HG02610 (cell line): ENCODE results near the gene TMOD3.

ENCODE experiments used
- ATAC-seq: cut with Tn5 transposase; IDR thresholded peaks from one replicate; pipeline ENCODE4 v1.9.1; 2021; ENCODE audit warnings: mild to moderate bottlenecking, moderate library complexity; ENCODE audit not compliant: unreplicated experiment

TMOD3 gene

DNA sequence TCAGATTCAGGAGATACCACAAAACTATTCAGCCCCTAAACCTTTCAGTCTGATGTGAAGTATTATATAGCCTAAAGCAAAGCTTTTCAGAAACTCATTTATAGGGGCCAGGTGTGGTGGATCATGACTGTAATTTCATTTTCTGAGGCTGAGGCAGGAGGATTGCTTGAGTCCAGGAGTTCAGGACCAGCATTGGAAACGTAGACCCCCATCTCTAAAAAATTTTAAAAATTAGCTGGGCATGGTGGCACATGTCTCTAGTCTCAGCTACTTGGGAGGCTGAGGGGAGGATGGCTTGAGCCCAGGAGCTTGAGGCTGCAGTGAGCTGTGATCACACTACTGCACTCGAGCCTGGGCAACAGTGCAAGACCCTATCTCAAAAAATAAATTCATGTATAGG, 60.0 kb downstream of the TMOD3 start:
- no peak for ATAC-seq

DNA sequence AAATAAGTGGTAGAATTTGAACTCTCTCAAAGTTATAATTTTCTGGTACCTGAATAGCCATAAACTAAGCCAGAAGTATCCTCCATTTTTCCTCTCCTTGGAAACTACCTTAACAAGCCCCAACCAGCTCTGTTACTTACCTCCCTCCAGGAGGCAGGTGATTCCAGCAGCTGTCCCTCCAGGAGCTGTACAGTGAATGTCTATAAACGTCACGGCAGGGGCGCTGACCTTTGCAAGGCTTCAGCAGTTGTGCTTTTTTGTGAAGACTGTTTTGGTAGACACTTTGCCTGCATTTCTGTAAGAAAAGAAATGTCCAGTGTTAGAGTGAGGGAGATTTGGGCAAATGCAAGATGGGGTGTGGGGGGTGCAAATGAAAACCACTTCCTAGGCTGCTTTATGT, 75.0 kb downstream of the TMOD3 start:
- no peak for ATAC-seq

DNA sequence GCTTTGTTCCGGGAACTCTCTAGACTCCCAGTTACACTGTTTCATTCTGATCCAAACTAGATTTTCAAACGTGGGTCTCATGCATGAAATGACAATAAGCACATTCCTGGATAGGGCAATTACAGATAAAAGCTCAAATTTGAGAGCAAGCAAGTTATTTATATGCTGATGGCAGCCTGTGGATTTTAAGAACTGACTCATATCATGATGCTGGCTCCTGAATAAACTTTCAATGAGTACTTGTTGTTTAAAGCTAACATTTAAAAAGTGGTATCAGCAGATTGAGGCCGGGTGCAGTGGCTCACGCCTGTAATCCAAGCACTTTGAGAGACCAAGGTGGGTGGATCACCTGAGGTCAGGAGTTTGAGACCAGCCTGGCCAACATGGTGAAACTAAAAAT, 75.5 kb downstream of the TMOD3 start:
- no peak for ATAC-seq

DNA sequence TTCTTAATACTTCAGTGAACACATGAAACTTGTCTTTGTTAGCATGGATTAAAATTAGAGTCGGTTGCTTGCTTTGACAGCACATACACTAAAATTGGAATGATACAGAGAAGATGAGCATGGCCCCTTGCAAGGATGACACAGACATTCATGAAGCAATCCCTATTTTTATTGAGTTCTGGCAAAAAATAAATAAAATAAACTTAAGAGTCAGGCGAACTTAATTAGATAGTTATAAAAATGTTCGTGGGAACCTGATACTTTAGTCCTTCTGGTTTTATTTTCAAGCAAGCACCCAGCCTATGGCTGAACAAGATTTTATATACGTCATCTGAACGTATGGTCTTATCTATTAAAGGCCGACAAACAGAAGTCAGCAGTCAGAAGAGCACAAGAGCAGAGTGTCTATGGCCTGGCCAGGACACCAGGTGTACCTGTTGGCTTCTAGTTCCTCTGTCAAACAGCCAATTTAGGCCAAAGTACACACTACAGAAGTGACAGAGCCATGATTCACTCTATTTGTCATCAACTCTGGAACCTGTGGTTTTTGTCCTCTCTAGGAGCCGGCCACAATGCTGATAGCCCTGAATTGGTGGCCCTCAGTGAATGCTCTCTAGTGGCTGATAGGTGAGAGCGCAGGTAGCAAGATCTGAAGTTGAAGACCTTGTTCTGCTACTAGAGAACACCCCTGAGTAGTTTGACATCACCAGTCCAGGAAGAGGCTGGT, 77.8 kb downstream of the TMOD3 start:
- ATAC-seq, result no peak

DNA sequence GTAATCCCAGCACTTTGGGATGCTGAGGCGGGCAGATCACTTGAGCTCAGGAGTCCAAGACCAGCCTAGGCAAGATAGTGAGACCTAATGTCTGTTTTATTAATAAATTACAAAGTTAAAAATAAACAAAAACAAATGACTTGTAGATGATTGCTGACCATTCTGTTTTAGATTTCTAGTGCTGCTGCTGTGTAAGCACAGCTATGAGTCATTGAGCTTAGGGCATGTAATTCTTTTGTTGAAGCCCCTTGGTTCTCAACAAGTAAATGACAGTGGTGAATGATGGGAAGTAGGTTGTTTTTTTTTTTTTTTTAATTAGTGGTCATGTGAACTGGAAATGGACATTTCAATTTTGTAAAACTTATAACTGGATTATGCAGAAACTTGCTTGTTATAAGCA, 78.9 kb downstream of the TMOD3 start:
- no peak for ATAC-seq

DNA sequence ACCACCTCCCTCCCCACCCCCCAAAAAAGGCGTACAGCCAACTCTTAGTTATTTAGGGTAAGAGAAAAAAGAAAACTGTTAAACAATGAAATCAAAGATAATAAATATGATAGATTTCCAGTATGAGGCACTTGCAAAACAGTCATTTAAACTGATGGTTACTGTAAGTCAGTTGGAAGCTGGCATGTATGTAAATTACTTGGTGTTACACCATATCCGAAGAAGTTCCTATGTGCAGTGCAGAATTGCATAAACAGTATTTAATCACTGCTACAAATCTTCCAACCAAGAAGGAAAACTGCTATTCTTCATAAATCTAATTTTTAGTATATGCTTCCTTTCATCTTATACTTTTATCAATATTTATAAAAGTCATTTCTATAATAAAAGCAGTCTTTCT, 80.1 kb downstream of the TMOD3 start:
- no peak for ATAC-seq

DNA sequence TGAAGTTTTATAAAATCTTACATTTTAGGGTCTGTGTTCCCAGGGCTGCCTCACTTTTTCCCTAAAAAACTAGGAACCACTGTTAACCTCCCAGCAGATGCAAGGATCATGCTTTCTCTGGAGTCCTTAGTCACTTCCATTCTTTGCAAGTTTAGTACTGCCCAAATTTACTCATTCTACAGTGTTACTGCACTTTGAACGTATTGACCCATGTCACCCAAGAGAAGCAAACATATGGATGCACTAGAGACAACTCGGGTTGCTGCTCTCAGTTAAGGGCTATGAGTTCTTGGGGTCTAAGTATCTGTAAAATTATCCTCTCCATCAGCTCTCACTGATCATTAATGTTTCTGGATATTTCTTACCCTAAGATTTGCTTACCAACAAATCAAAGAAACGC, 83.1 kb downstream of the TMOD3 start:
- no peak for ATAC-seq

DNA sequence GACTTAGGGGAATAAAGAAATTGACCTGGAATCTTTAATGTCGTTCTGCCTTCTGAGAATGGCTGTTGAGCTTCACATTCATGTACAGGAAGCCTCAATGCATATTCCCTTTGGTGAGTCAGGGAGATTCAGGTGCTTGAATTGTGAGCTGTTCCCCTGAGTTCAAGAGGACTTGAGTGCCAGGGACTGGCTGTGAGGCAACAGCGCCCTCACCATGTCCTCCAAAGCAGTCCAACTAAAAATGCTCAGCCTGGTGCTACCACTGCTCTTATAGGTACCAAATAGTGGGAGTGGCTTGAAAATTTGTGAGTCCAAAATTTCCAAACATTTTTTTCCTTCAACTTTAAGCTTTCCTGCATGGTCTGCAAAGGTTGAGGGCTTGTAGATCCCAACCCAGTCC, 88.0 kb downstream of the TMOD3 start:
- ATAC-seq, result no peak

DNA sequence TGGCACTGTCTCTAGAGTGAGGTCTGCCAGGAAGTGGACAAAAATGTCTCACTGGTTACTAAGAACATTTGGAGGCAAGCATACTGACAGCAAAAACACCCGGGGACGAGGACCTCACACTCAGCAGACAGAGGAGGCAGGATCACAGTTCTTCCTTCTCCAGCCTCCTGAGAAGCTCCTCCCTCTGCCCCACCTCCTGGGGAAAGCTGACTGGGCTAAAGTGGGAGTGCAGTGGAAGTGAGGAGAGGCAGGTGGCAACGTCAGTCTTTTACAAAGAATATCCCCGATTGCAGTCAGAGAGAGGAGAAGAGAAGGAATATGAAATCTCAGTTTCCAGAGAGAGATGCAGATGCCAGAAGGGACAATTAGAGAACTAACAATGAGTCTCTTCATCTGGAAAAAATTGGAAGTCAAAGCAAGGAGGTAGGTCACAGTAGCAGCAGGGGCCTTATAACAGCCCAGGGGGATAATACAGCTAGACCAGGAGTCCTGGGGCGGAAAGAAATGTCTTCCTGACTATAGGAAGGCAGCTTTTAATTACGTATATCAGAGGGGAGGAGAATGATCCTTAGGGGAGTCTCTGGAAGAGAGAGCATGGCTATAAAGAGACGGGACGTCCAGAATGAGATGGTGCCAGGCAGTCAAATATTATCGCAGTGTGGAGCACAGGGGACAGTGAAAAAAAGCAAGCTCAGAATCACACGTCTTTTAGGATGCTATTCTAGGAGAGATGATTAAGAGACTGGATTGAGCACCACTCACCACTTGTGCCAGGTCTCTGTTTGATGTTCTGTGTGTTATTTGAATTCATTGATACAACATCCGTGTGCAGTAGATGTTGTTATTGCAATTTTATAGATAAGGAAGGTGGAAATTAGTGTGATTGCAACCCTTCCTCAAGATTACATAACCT, 95.0 kb downstream of the TMOD3 start:
- no peak for ATAC-seq

DNA sequence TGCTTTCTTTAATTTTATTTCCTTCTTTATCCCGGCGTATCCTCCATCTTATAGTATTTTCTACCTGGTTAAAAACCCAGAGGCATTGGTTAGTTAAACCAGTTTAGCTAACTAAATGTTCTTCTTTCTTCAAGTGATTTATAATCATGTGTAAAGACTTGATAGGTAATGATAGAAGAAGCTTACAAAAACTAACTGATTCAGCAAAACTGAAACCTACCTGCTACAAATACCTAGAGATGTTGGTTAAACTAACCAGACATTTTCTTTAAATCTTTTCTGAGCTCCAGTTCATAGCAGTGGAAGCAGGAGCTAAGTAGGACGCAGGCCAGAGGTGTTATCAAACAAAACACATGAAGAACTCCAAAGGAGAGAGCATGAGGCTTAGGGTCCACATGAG, 97.4 kb downstream of the TMOD3 start:
- no peak for ATAC-seq

DNA sequence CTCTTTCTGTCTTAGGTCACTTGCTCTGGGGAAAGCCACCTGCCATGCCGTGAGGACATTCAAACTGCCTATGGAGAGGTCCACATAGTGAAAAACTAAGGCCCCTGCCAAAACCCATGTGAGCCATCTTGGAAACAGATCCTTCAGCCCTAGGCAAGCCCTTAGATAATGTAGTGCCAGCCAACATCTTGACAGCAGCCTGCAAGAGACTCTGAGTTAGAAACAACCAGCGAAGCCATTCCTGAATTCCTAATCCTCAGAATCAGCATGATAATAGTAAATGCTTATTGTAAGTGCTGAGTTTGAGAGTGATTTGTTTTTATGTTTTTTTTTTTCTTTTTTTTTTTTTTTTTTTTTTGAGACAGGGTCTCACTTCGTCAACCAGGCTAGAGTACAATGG, 101.6 kb downstream of the TMOD3 start:
- no peak for ATAC-seq

DNA sequence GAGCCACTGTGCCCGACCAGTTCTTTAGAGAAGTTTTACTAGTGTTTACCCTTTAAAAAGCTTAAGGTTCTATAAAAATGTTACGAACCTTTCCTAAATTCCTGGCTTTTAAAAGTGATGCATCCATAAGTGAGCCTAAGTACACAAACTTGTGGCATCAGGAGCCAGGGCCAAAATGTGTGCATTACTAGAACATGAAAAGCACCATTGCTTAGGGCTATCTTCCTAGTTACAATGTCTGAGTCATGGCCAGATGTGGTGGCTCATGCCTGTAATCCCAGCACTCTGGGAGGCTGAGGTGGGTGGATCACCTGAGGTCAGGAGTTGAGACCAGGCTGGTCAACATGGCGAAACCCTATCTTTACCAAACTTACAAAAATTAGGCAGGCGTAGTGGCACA, 102.2 kb downstream of the TMOD3 start:
- ATAC-seq, result no peak

DNA sequence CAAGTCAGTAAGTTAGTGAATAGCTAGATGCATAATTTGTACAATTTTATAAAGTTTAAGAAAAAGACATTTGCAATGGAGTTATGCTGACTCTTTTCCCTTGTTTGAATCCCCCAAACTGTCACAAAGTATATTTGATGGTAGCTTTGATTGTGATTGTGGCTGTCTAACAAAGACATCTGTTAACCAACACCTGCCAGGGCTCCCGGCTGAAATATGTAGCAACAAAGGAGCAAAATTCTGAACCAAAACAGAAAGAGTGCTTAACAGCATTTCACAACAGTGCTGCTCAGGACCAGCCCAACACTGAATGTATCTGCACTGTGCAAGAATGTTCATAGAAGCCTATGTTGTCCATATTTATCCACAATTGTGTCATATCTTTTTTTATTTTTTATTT, 102.7 kb downstream of the TMOD3 start:
- no peak for ATAC-seq

DNA sequence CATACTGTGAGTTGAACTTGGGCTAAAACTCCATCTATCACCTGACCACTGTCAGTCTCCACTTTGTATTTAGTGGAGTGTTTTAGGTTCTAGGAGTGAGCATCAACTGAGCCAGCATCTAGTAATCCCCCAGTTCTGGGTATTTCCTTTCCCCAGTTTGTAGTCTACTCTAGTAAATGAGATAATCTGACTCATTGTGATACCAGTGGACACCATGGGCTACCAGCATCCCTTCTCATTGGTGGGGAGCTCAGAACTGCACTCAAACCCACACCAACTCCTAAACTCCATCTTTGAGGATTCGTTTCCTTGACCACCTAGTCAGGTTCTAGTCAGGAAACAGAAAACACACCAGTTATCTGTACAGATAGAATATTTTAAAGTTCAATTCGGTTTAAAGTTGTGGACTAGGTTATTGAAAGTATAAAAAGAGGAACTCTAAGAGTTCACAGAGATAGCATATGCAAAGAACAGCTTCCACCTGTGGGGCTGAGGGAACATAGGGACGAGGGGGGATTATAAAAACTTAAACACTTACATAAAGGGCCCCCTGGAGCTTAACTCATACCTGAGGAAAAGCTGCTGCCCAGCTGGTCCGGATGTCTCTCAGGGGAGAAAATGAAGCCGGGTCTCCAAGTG, 106.1 kb downstream of the TMOD3 start:
- peak; percentile 97 for ATAC-seq

DNA sequence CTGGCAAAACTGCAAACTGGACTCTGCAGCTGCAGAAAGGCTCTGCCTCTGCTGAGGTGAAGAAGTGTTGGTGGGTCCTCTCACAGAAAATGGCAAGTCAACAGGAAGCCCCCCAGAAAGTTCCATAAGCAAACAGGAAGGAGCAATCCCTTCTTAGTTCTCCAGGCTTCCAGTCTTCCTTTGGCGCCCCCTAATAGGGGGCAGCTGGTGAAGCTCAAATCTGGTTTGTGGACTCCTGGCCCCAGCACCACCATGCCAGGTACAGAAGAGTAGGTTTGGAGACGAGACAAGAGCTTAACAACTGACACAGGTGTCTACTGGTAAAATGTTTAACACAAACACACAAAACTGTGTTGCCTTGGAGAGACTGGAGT, 106.6 kb downstream of the TMOD3 start:
- ATAC-seq, result no peak

DNA sequence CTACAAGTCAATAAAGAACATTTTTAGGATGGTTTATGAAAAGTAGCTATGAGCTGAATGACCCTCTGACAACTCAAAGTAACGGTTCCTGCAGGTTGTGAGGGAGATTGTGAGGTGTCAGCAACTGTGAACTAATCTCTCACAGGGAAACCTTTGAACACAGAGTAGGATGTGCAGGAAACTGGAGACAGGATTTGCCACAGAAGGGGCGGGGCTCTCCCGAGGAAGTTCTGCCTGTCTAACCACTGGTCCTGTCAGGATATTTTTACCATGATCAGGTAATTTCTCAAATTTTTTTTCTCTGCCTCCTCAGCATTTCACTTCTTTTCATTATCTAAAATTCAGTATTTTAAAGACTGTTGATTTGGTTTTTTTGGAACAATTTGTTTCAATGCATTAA, 108.8 kb downstream of the TMOD3 start:
- no peak for ATAC-seq

DNA sequence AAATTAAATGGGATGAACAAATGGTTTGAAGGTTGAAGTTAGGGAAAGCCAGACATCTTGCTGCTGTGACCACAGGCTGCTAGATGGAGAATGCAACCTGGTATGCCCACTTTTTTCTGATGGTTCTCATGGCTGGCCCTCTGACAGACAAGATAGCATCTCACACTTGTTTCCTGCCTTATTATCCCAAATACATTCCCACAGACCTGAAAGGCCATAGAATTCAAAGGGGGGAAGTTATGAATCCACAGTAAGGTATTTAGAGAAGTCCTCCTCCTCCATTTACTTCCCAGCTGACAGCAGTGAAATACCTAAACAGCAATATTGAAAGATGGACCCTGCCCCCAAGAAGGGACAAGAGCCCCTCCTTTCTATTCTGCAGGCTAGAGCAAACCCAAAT, 109.8 kb downstream of the TMOD3 start:
- no peak for ATAC-seq

DNA sequence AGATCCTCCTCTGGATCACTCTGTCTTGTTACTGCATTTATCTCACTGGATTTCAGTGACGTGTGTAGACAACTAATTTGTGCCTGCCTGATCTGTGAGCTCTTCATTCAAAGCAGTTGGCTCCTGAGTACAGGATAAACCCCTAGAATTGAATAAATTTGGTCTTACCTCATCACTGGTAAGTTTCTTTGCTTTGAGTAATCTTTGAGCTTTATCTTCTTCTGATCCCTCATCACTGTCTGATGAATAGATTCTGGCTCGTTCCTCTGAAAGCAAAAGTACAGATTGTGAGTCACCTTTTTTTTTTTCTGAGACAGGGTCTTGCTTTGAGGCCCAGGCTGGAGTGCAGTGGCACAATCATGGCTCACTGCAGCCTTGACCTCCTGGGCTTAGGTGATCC, 117.7 kb downstream of the TMOD3 start:
- ATAC-seq, result no peak

DNA sequence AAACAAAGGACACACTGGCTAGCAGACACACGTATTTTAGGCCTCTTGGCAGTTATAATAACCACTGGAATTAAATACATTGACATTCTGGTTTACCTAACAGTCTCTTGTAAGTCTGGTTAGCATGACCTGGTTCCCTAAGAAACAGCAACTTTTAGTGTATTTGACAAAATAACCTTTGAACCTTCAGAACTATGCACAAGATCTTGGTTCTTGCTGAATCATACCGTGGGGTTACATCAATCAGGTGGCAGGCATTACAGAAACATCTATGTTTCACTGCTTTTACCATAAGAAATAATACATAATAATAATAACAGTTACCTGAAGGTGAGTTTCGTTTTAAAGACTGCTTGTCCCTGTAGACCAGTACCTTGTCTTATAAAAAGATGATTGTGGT, 123.4 kb downstream of the TMOD3 start:
- ATAC-seq, result no peak

DNA sequence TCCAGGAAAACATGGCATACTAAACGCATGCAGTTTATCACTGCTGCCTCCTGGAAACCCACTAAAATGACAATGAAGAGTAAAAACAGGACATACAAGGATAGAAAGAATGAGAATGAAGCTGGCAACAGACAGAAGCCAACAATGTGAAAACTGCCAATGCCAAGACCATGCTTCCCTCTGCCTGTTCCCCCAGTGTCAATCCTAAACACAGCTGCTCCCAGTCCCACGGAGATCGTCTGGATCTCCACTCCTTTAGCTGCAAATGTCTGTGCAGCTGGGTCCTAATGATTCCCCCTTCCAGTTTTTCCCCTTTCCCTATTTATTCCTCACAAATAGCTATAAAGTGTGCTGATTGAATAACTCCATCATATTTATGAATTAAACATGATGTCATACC, 126.1 kb downstream of the TMOD3 start:
- no peak for ATAC-seq
